Epithelial cell of proximal tubule (primary cell): Measurements from ENCODE around the gene PIGP. TPM values are rescaled to one million over a fixed set of nuclear protein-coding genes. Genes with fewer than 3 reads are reported as not detected.

Experiments used
- DNase-seq: peaks from one replicate; pipeline ENCODE4 v3.0.0-alpha.2; 2011; ENCODE audit warnings: low read depth
- H3K4me3 ChIP-seq: 2 replicates; pipeline ENCODE4 v1.5.1; 2011; ENCODE audit warnings: low read depth, mild to moderate bottlenecking, low read length
- CTCF ChIP-seq: conservative IDR thresholded peaks from 2 replicates; pipeline ENCODE4 v1.5.1; 2012; ENCODE audit warnings: low read depth, mild to moderate bottlenecking, low read length
- total RNA-seq: library from RNA; depleted of rRNA; stranded (reverse); fragments of >200 nt; gene quantifications from 2 replicates; pipeline ENCODE4 v1.2.3, GENCODE V29; 2015

Gene PIGP
- total RNA-seq, 1 donor from 2014 or later = 7.7 TPM

GRCh38 chr21:37101384-37101783 is 28.5 kb upstream of the PIGP start:
- no peak for TF ChIP-seq CTCF
- H3K4me3 ChIP-seq = no peak overlapping the region
- DNase-seq = no peak

- TF ChIP-seq CTCF = no peak
- no peak overlapping the region for H3K4me3 ChIP-seq
- DNase-seq = no peak
Observed at GRCh38 chr21:37100316-37100715, 27.4 kb upstream of the PIGP start.

DNA sequence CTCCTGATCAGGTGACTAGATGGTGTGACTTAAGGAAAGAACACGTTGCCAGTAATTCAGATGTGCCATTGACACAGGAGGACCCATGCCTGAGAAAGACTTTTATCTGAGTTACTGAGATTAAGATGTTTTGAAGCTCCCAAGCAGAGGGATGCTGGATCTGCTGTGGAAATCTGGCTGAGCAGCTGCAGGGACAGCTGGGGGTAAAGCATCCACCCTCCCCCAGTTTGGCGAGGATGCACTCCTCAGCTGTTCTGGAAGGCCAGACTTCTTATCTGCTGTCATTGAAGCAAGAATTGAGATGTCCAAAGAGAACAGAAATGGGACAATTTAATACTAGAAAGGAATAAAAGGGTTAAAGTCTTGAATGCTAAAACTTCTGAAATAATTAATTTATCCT is 25.9 kb upstream of the PIGP start:
- no peak for TF ChIP-seq CTCF
- no peak overlapping the region for H3K4me3 ChIP-seq
- DNase-seq = no peak

- no peak for TF ChIP-seq CTCF
- no peak overlapping the region for H3K4me3 ChIP-seq
- DNase-seq = no peak
Observed at GRCh38 chr21:37095821-37096220, 22.9 kb upstream of the PIGP start.

DNA sequence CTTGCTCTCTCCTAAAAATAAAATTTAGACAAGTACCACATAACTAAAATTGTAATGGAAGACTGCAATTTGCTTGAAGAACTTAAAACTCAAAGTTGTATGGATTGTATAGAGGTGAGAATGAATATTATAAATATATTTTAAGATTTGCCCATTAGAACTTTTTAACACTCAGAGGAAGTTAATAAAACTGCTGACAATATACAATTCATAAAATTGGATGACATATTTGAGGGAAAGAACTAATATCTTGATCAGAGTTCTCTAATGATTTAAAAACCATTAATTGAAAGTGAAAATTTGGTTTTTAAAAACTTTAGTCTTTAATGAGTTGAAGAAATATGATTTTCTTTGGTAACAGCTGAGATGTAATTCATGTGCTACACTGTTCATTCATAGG is 21.1 kb upstream of the PIGP start:
- DNase-seq = no peak
- no peak overlapping the region for H3K4me3 ChIP-seq
- no peak for TF ChIP-seq CTCF

DNA sequence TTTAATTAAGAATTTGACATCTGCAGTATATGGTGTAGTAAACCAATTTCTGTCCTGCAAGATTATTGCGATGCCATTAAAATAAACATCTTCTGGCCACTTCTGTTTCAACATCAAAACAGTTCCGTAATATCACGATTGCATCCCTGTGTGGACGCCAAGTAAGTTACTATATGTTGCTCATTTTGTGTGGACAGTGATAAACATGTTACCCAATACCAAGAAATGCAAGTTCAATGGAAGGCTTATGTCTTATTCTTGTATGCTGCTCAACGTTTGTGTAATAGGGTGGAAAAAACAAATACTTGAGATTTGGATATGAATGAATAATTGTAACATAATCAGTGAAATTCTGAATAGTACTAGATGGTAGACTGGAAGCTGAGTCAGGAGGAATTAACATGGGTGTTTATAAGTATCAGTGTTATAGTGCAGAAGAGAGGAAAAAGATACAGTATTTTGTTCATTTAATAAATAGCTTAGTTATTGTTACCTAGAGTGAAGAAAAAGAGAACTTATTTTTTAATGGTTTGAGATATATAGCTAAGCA is 15.4 kb upstream of the PIGP start:
- no peak overlapping the region for H3K4me3 ChIP-seq

More for the DNA sequence above, 15.4 kb upstream of the PIGP start:
- no peak for TF ChIP-seq CTCF
- DNase-seq = no peak
